OCI-LY7 (cell line): ENCODE results near the gene CYP2W1. TPM values are rescaled to one million over a fixed set of nuclear protein-coding genes. Genes with fewer than 3 reads are reported as not detected.
"Not testable (repeated sequence)": the region's sequence is repeated elsewhere in the genome, so short reads cannot be mapped to it uniquely, and the experiment has no call there.

Source experiments
- BruUV-seq: library from RNA; stranded (reverse); fragments of 400-500 nt; replicated peaks from 2 replicates; lab custom pipeline; 2021; lab: Mats Ljungman, UMichigan
- CTCF ChIA-PET: fragments of 300-600 bp; sonication (Branson Sonifier 250); formaldehyde crosslinking; loops from one replicate; lab custom pipeline; 2022; ENCODE audit warnings: antibody characterized with exemption; ENCODE audit not compliant: unreplicated experiment; lab: Charles Lee
- POLR2A ChIA-PET: fragments of 300-600 bp; sonication (Branson Sonifier 250); formaldehyde crosslinking; loops from one replicate; lab custom pipeline; 2022; ENCODE audit warnings: antibody characterized with exemption; lab: Charles Lee
- DNase-seq: peaks from one replicate; pipeline ENCODE4 v3.0.0-alpha.2; 2015; ENCODE audit warnings: low spot score
- H2AFZ ChIP-seq: fragments of 200-600 bp; sonication (generic), shearing (Covaris generic); 2 replicates; pipeline ENCODE4 v1.6.1; 2014; ENCODE audit warnings: mild to moderate bottlenecking, antibody characterized with exemption, low read length, moderate library complexity
- H3K27ac ChIP-seq: fragments of 200-600 bp; sonication (generic); 2 replicates; pipeline ENCODE4 v1.5.1; 2014; ENCODE audit warnings: mixed run types, low read depth, mild to moderate bottlenecking, moderate library complexity, low read length, inconsistent platforms; ENCODE audit not compliant: poor library complexity, severe bottlenecking
- H3K36me3 ChIP-seq: fragments of 200-600 bp; sonication (generic); 2 replicates; pipeline ENCODE4 v1.6.1; 2014; ENCODE audit warnings: mild to moderate bottlenecking, antibody characterized with exemption, low read length, moderate library complexity, mixed read lengths; ENCODE audit not compliant: insufficient read depth
- H3K4me1 ChIP-seq: fragments of 200-600 bp; sonication (generic); 2 replicates; pipeline ENCODE4 v1.5.1; 2014; ENCODE audit warnings: mild to moderate bottlenecking, low read length; ENCODE audit not compliant: insufficient read depth, poor library complexity, severe bottlenecking
- H3K4me2 ChIP-seq: fragments of 200-600 bp; sonication (generic); 2 replicates; pipeline ENCODE4 v1.6.1; 2014; ENCODE audit warnings: mild to moderate bottlenecking, low read length
- H3K4me3 ChIP-seq: fragments of 200-600 bp; sonication (generic); 2 replicates; pipeline ENCODE4 v1.5.1; 2014; ENCODE audit warnings: mild to moderate bottlenecking, low read depth, low read length; ENCODE audit not compliant: poor library complexity, severe bottlenecking
- H3K79me2 ChIP-seq: fragments of 200-600 bp; sonication (generic); 2 replicates; pipeline ENCODE4 v1.6.1; 2016; ENCODE audit warnings: low read depth, mild to moderate bottlenecking, low read length, moderate library complexity, mixed read lengths; ENCODE audit not compliant: insufficient read depth
- H3K9me2 ChIP-seq: fragments of 200-600 bp; sonication (generic); 2 replicates; pipeline ENCODE4 v1.6.1; 2016; ENCODE audit warnings: mild to moderate bottlenecking, low read length, mixed read lengths; ENCODE audit not compliant: insufficient read depth
- H3K9me3 ChIP-seq: fragments of 200-600 bp; sonication (generic); 2 replicates; pipeline ENCODE4 v1.6.1; 2014; ENCODE audit warnings: mild to moderate bottlenecking, mixed run types, low read length, mixed read lengths
- H4K20me1 ChIP-seq: fragments of 200-600 bp; sonication (generic); 2 replicates; pipeline ENCODE4 v1.6.1; 2014; ENCODE audit warnings: mild to moderate bottlenecking, antibody characterized with exemption, low read length, moderate library complexity, mixed read lengths; ENCODE audit not compliant: insufficient read depth
- EZH2phosphoT487 ChIP-seq: fragments of 200-600 bp; sonication (generic); IDR thresholded peaks from 2 replicates; pipeline ENCODE4 v1.6.1; 2018; ENCODE audit warnings: low read depth, borderline replicate concordance, mild to moderate bottlenecking, mixed run types, antibody characterized with exemption, low read length, moderate library complexity, mixed read lengths
- intact Hi-C: fragments of 100-400 bp; cut with micrococcal nuclease; formaldehyde crosslinking; loops from one replicate; pipeline ENCODE4 v1.10.0; 2022; ENCODE audit not compliant: unreplicated experiment
- total RNA-seq, 2 experiments: library from RNA; depleted of rRNA in 1 of 2; stranded (reverse); fragments of >200 nt in 1 of 2; shearing (Covaris generic) in 1 of 2; gene quantifications; 2 replicates each; pipeline ENCODE4 v1.2.3, GENCODE V29; 2014 to 2022
- TF ChIP-seq, protein P1 (sequence below): fragments of 200-600 bp; sonication (generic); conservative IDR thresholded peaks from 2 replicates; pipeline ENCODE4 v1.5.1; 2014; ENCODE audit warnings: mild to moderate bottlenecking, antibody characterized with exemption, low read length, moderate library complexity, mixed read lengths

CYP2W1 gene
- total RNA-seq, 2 experiments from 2014 or later: 1.3 TPM; not detected in 1

DNA sequence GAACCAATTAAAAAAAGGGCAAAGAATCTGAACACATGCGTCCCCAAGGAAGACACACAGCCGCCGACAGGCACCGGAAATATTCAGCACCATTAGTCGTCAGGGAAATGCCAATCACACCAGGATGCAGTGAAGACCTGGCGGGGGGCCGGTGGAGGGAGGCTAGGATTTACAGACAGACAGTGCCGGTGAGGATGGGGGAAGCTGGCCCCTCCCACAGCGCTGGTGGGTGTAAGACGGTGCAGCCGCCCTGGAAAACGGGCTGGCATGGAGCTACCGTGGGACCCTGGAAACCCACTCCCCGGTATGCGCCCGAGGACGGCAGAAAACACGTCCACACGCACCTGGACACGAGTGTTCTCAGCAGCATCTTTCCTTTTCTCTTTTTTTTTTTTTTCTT, 23.7 kb upstream of the CYP2W1 start:
- Histone ChIP-seq H3K9me2 (no peaks in the 10 kb centered on the region), H3K4me1 (peaks cover 30% of the 10 kb centered on the region), H2AFZ (no peak overlapping the region), H3K36me3 (no peaks in the 10 kb centered on the region), H3K79me2 (no peaks in the 10 kb centered on the region), H3K27ac (no peak overlapping the region), H3K4me2 (no peak overlapping the region), H4K20me1 (no peaks in the 10 kb centered on the region), H3K4me3 (no peak overlapping the region), H3K9me3 (no peaks in the 10 kb centered on the region)
- POLR2A ChIA-PET: interaction anchor here (0.6 to 0.8 kb wide), 3 partner anchors 12 to 791 kb away, joined by 3 to 8 read pairs (median 4); no protein-coding TSS in a partner anchor
- intact Hi-C loops: no loop called here
- no peak for DNase-seq
- no peak for TF ChIP-seq EZH2phosphoT487
- TF ChIP-seq, protein P1, sequence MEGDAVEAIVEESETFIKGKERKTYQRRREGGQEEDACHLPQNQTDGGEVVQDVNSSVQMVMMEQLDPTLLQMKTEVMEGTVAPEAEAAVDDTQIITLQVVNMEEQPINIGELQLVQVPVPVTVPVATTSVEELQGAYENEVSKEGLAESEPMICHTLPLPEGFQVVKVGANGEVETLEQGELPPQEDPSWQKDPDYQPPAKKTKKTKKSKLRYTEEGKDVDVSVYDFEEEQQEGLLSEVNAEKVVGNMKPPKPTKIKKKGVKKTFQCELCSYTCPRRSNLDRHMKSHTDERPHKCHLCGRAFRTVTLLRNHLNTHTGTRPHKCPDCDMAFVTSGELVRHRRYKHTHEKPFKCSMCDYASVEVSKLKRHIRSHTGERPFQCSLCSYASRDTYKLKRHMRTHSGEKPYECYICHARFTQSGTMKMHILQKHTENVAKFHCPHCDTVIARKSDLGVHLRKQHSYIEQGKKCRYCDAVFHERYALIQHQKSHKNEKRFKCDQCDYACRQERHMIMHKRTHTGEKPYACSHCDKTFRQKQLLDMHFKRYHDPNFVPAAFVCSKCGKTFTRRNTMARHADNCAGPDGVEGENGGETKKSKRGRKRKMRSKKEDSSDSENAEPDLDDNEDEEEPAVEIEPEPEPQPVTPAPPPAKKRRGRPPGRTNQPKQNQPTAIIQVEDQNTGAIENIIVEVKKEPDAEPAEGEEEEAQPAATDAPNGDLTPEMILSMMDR: no peak
- CTCF ChIA-PET: no interaction called here
- BruUV-seq: no TSS peak

DNA sequence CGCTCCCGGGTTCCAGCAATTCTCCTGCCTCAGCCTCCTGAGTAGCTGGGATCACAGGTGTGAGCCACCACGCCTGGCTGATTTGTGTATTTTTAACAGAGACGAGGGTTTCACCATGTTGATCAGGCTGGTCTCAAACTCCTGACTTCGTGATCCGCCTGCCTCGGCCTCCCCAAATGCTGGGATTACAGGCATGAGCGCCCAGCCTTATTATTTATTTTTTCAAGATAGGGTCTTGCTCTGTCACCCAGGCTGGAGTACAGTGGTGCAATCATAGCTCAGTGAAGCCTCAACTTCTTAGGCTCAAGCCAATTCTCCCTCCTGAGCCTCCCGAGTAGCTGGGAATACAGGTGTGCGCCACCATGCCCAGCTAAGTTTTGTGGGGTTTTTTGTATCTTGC, 23.2 kb upstream of the CYP2W1 start:
- H3K9me2 ChIP-seq, intact Hi-C loops, DNase-seq, CTCF ChIA-PET, H3K79me2 ChIP-seq, H2AFZ ChIP-seq, H4K20me1 ChIP-seq, H3K4me2 ChIP-seq, H3K27ac ChIP-seq, H3K9me3 ChIP-seq, H3K4me3 ChIP-seq, BruUV-seq, H3K36me3 ChIP-seq: not testable (repeated sequence)
- peaks cover 34% of the 10 kb centered on the region for H3K4me1 ChIP-seq
- POLR2A ChIA-PET: interaction anchor here (0.6 to 0.8 kb wide), 3 partner anchors 13 to 790 kb away, joined by 3 to 8 read pairs (median 4); no protein-coding TSS in a partner anchor

DNA sequence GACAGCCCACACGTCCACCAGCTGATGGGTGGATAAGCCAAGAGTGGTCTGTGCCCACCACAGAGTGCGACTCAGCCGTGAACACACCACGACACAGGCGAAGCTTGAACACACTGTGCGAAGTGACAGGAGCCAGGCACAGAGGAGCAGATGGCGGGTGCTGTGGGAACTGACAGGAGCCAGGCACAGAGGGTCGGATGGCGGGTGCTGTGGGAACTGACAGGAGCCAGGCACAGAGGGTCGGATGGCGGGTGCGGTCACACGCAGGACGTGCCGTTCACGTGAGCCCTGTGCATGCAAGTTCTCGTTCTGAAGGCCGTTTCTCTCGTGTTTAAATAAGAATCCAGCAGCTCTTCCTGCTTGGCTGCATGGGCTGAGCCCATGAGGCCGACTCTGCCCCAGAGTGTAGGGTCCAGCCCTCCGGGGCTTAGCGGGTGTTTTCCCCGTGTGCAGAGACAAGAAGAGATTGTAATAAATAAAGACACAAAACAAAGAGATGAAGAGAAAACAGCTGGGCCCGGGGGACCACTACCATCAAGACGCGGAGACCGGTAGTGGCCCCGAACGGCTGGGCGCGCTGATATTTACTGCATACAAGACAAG, 22.6 kb upstream of the CYP2W1 start:
- Histone ChIP-seq H3K9me3 (no peaks in the 10 kb centered on the region), H3K4me1 (peaks cover 41% of the 10 kb centered on the region), H3K4me3 (no peak overlapping the region), H3K79me2 (no peaks in the 10 kb centered on the region), H4K20me1 (no peaks in the 10 kb centered on the region), H3K27ac (no peak overlapping the region), H3K9me2 (no peaks in the 10 kb centered on the region), H2AFZ (no peak overlapping the region), H3K36me3 (no peaks in the 10 kb centered on the region; the same call in 1 of the 2 replicates), H3K4me2 (no peak overlapping the region)
- POLR2A ChIA-PET: no interaction called here
- no peak for DNase-seq
- TF ChIP-seq, protein P1: no peak
- TF ChIP-seq EZH2phosphoT487: no peak
- CTCF ChIA-PET: no interaction called here
- BruUV-seq: no TSS peak
- intact Hi-C loops: no loop called here

DNA sequence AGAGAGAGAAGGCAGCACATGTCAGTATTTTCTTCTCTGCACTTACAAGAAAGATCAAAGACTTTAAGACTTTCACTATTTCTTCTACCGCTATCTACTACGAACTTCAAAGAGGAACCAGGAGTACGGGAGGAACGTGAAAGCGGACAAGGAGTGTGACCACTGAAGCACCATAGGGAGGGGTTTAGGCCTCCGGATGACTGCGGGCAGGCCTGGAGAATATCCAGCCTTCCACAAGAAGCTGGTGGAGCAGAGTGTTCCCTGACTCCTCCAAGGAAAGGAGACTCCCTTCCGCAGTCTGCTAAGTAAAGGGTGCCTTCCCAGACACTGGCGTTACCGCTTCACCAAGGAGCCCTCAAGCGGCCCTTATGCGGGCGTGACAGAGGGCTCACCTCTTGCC, 22.0 kb upstream of the CYP2W1 start:
- not testable (repeated sequence) for H3K27ac ChIP-seq, BruUV-seq

More for the DNA sequence above, 22.0 kb upstream of the CYP2W1 start:
- H3K9me3 ChIP-seq, H3K4me2 ChIP-seq, H3K9me2 ChIP-seq, H2AFZ ChIP-seq, POLR2A ChIA-PET, H3K79me2 ChIP-seq, H3K36me3 ChIP-seq, DNase-seq, intact Hi-C loops, H4K20me1 ChIP-seq, CTCF ChIA-PET, H3K4me3 ChIP-seq: not testable (repeated sequence)
- peaks cover 41% of the 10 kb centered on the region for H3K4me1 ChIP-seq
